ENCODE data around the gene ARGLU1. TPM values are rescaled to one million over a fixed set of nuclear protein-coding genes. Genes with fewer than 3 reads are reported as not detected.

ARGLU1 gene
- total RNA-seq, 1 experiment from 2014 or later: 36.8 TPM

DNA sequence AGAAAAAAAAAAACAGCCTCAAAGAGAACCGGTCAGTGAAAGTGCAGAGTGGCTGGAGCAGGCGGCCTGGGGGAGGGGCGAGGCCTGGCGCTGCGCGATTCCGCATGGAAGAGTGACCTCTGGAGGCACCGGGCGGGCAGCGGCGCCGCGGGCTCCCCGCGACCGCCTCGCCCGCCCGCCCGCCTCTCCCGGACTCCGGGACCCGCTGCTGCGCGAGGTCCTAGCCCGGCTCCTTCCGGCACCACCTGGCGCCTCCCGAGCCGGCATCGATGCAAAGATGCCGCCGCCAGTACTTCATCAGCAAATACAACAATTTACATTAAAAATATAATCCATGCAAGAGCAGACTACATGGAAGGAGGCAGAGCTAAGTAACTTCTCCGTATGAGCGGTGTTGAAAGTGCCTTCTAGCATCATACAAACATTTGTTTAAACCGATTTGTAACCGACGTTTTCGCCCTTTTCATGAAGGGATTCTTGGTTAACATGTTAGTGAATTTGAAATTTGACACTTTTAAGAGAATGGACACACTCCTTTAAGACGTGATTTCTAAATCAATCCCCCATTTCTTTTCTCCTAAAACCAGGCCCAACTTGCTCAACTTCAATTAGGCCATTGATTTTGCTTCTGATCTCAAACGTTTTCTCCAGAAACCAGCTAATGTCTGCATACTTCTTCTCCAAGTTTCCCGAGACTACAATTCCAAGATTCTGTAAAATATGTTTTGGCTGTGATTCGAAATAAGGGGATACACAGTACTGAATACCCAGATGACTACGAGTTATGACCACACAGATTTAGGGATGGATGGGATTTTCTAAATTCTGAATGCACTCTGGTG is 34.6 kb downstream of the ARGLU1 start:
- in situ Hi-C loops (cut with HindIII; ENCODE audit: low pct_unique_long_range_greater_than_20kb, low sequenced_read_pairs): no loop called here
- peak; percentile 65 for DNase-seq (ENCODE audit: low read depth, low spot score)

DNA sequence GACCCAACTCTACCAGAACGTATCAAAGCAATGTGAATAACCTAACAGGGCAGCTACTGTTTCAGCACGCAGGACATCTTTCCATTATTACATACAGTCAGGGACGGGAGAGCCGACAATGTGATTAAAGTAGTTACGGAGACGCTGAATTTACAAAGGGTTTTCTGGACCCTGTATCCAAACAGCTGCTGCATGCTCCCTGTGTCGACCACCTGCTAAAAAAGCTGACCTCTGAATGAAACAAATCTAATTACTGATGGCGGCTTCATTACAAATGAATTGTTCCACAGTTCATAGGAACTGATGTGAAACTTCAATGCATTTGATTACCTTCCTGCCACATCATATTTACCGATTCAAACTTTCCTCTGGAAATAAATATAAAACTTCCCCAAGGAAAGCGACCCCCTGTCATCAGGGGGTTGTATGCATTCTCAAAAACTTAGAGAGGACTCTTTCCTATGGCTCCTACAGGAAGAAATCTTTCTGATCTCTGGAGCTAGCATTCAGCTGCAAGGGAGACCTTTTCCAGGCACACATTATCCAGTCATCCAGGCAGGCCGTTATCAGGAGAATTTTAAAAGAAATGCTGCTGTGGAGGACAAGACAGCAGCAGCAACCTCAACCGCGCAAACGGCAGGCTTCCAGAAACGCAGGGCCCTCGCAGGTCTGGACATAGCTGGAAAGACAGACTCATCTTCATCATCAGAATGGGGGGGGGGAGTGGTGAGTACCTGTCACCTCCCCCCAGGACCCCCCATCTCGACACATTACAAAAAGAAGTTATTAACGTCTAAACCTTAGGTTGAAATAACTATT is 35.6 kb downstream of the ARGLU1 start:
- in situ Hi-C loops (cut with HindIII; ENCODE audit: low pct_unique_long_range_greater_than_20kb, low sequenced_read_pairs): no loop called here
- no peak for DNase-seq (ENCODE audit: low read depth, low spot score)

- in situ Hi-C loops (cut with HindIII; ENCODE audit: low pct_unique_long_range_greater_than_20kb, low sequenced_read_pairs): no loop called here
- DNase-seq (ENCODE audit: low read depth, low spot score): no peak
These were observed 36.9 kb downstream of the ARGLU1 start for GRCh38 chr13:106530980-106531481.

DNA sequence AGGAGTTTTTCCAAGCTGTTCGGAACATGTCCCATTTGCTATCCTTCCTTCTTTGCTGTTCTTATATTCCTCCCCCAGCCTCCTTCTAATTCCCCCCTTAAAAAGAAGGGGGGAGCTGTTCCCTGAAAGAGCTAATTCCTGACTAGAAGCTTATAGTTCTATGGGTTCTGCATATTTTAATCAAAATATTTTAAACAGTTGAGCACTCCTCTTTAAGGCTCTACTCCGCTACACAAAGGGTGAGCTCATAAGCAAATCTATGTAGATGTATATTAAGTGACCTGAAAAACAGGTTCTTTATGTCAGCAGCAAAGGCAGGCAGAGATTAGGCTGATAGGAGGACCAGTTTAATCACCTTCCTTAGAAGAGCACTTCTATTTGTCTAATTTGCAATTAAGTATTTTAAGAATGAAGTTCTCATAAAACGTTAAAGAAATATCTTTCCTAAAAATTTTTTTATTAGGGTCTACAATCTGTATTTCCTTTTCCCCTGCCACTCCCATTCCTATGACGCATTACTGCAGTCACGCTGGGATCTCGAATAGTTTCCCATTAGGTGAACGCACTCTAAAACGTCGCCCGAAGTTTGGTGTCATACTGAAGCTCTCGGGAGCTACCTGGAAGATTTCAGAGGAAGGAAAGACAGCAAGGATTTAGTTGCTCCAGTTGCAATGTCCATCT is 37.6 kb downstream of the ARGLU1 start:
- in situ Hi-C loops (cut with HindIII; ENCODE audit: low pct_unique_long_range_greater_than_20kb, low sequenced_read_pairs): no loop called here
- DNase-seq (ENCODE audit: low read depth, low spot score): no peak

DNA sequence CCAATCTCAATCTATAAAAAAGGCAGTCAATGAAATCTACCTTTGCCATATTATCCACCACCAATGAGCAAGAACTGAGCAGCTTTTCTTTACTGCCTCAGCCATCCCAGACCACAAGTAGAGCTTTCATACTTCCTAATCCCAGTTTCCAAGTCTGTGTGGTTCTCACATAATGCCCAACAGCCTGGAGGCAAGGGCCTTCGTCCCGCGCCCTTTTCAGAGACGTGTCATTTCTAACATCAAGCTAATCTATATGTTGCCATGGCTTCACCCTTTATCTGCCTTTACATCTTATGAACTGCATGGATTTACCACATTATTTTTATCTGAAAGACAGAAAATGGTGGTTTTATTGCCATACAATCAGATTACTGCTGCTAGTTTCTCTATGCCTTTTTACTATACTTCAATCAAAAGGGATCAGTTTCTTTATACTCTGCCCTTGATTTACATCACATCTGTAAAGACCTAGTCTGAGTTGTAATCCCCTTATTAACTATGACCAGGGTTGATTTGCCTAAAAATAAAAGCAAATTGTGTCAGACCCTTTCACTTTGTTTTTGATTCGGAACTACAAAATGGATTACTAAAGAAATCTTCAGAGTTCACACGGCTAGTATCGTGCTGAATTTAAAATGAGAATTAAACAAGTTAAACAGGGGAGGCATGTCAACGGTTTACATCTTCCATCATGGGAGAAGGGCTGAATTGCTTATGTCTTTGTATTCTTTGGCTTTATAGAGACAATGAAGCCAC is 38.3 kb downstream of the ARGLU1 start:
- DNase-seq (ENCODE audit: low read depth, low spot score): no peak
- in situ Hi-C loops (cut with HindIII; ENCODE audit: low pct_unique_long_range_greater_than_20kb, low sequenced_read_pairs): no loop called here

- no peak for DNase-seq (ENCODE audit: low read depth, low spot score)
- in situ Hi-C loops (cut with HindIII; ENCODE audit: low pct_unique_long_range_greater_than_20kb, low sequenced_read_pairs): no loop called here
These were observed 39.1 kb downstream of the ARGLU1 start for GRCh38 chr13:106528718-106529414.

DNA sequence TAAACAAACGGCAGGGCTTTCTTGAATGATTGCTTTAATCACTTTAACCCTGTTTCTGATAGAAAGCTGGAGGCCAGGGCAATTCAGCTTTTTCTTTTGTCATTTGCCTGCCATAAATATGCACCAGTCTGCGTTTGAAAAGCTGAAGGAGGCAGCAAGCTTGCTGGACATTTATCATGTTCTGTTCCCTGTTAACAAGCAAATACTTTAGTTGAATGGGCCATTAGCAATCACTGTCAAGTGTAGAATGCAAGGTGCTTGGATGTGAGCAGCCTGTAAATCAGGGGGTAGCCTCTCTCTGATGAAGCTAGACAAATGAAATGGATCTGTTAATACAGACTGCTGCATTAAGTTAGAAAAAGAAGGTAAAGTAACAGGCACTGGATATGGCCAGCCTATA is 40.1 kb downstream of the ARGLU1 start:
- in situ Hi-C loops (cut with HindIII; ENCODE audit: low pct_unique_long_range_greater_than_20kb, low sequenced_read_pairs): no loop called here
- no peak for DNase-seq (ENCODE audit: low read depth, low spot score)

GRCh38 chr13:106527445-106527801 is 40.5 kb downstream of the ARGLU1 start:
- in situ Hi-C loops (cut with HindIII; ENCODE audit: low pct_unique_long_range_greater_than_20kb, low sequenced_read_pairs): no loop called here
- DNase-seq (ENCODE audit: low read depth, low spot score): no peak

- no peak for DNase-seq (ENCODE audit: low read depth, low spot score)
- in situ Hi-C loops (cut with HindIII; ENCODE audit: low pct_unique_long_range_greater_than_20kb, low sequenced_read_pairs): no loop called here
These were observed 41.0 kb downstream of the ARGLU1 start for GRCh38 chr13:106526738-106527444.

GRCh38 chr13:106525865-106526264 is 42.1 kb downstream of the ARGLU1 start:
- in situ Hi-C loops (cut with HindIII; ENCODE audit: low pct_unique_long_range_greater_than_20kb, low sequenced_read_pairs): no loop called here
- no peak for DNase-seq (ENCODE audit: low read depth, low spot score)

DNA sequence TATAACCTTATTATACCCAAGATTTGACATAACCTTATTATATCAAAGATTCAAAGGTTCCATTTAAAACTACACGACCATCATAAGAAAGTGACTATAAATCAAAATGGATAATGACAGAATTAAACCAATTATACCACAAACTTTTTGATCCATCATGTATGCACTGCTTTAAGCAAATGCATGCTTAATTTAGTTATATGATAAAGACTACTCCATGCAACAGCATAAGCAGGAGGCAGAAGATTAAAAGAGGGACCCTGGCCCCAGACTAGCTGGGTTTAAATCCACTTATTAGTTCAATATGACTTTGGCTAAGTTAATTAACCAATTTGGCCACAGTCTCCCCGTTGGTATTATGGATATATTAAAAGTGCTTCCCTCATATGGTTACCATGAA is 43.8 kb downstream of the ARGLU1 start:
- no peak for DNase-seq (ENCODE audit: low read depth, low spot score)
- in situ Hi-C loops (cut with HindIII; ENCODE audit: low pct_unique_long_range_greater_than_20kb, low sequenced_read_pairs): no loop called here

- in situ Hi-C loops (cut with HindIII; ENCODE audit: low pct_unique_long_range_greater_than_20kb, low sequenced_read_pairs): no loop called here
- DNase-seq (ENCODE audit: low read depth, low spot score): no peak
These were observed 44.4 kb downstream of the ARGLU1 start for GRCh38 chr13:106523576-106523975.

DNA sequence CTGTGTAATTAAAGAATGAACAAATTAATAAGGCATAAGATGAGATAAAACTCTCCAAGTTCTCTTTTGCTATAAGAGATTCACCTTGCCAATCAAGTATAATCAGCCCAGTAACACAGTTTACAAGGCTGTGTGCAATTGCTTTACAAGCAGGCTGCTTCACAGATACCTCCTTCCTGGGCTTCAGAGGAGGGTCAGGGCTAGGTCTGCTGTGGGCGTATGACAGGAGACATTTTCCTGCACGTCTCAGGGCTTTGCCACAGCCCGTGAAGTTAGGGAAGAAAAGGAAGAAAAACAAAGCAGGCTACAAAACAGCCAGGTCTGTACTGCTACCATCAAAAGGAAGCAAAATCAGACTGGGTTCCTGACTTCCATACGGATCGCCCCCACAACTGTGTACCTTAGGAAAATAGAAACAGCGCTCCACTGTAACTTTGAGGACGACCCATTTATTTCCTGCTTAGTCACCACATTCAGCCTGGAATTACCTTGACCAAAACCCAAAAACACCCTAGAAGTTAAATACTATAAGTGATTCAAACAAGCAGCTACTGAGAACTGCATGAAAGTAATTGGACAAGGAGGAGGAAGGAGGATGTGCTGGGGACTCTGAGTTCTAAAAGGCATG is 44.9 kb downstream of the ARGLU1 start:
- no peak for DNase-seq (ENCODE audit: low read depth, low spot score)
- in situ Hi-C loops (cut with HindIII; ENCODE audit: low pct_unique_long_range_greater_than_20kb, low sequenced_read_pairs): no loop called here

DNA sequence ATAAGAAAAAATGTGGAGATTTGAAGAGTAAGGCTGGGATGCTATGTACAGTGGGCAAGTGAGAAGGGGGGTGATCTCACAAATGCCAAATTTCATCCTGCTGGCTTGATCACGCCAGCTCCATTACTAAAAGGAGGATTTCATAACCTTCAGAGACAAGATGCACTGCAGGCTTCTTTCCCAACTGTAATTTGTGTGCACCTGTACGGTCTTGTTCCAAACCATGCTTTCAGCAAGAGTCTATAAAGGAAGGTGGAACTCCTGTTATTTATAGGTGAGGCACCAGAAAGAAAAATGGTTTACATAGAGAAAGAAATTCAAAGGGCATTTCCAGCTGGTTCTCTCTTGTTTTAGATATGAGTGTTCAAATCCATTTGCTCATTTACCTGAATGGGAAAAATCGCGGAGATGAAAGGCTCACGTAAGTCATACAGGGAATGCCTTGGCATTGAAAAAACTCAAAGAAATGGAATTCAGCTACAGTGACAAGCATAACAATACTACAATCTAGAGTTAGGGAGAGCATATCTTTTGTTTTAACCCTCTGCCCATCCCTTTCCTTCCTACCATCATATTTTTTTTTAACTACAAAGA is 45.7 kb downstream of the ARGLU1 start:
- no peak for DNase-seq (ENCODE audit: low read depth, low spot score)
- in situ Hi-C loops (cut with HindIII; ENCODE audit: low pct_unique_long_range_greater_than_20kb, low sequenced_read_pairs): no loop called here

- no peak for DNase-seq (ENCODE audit: low read depth, low spot score)
- in situ Hi-C loops (cut with HindIII; ENCODE audit: low pct_unique_long_range_greater_than_20kb, low sequenced_read_pairs): no loop called here
These were observed 46.7 kb downstream of the ARGLU1 start for GRCh38 chr13:106521095-106521799.

Measured in SK-MEL-5 (cell line).